A172 (cell line): ENCODE measurements around the gene TAGLN2. TPM values are rescaled to one million over a fixed set of nuclear protein-coding genes. Genes with fewer than 3 reads are reported as not detected.
A peak's percentile ranks its signal among the peaks of the same experiment; 100 is the strongest.

ENCODE experiments used
- DNase-seq: peaks from one replicate; pipeline ENCODE4 v3.0.0-alpha.2; 2015; ENCODE audit warnings: low spot score
- total RNA-seq: library from RNA; depleted of rRNA; stranded (reverse); fragments of >200 nt; shearing (Covaris generic); gene quantifications from 2 replicates; pipeline ENCODE4 v1.2.3, GENCODE V29; 2014

The TAGLN2 gene
- total RNA-seq, 1 experiment from 2014 or later = 734 TPM

- DNase-seq = peak; percentile 33
These were observed 10.5 kb upstream of the TAGLN2 start for GRCh38 chr1:159935719-159936272.

- no peak for DNase-seq
These were observed 10.0 kb upstream of the TAGLN2 start for GRCh38 chr1:159935305-159935704.

- DNase-seq = no peak
These were observed 9.1 kb upstream of the TAGLN2 start for GRCh38 chr1:159934136-159935039.

GRCh38 chr1:159933347-159933746 lies 8.0 kb upstream of the TAGLN2 start:
- DNase-seq = no peak

GRCh38 chr1:159932296-159933285 lies 7.3 kb upstream of the TAGLN2 start:
- DNase-seq = peak; percentile 77

- no peak for DNase-seq
These were observed 6.5 kb upstream of the TAGLN2 start for GRCh38 chr1:159931795-159932173.

- DNase-seq = no peak
These were observed 5.9 kb upstream of the TAGLN2 start for GRCh38 chr1:159931101-159931794.

GRCh38 chr1:159930634-159931033 lies 5.3 kb upstream of the TAGLN2 start:
- DNase-seq = no peak

- no peak for DNase-seq
These were observed 4.9 kb upstream of the TAGLN2 start for GRCh38 chr1:159930216-159930615.

- DNase-seq = no peak
These were observed 4.1 kb upstream of the TAGLN2 start for GRCh38 chr1:159929155-159930051.

- DNase-seq = no peak
These were observed 3.3 kb upstream of the TAGLN2 start for GRCh38 chr1:159928491-159929050.

- no peak for DNase-seq
These were observed 2.6 kb upstream of the TAGLN2 start for GRCh38 chr1:159927849-159928431.

- no peak for DNase-seq
These were observed 2.0 kb upstream of the TAGLN2 start for GRCh38 chr1:159927211-159927848.

GRCh38 chr1:159925719-159926078 lies 392 bp upstream of the TAGLN2 start:
- no peak for DNase-seq

- DNase-seq = peak; percentile 94
These were observed 1.1 kb downstream of the TAGLN2 start for GRCh38 chr1:159924025-159924790.

- DNase-seq = peak; percentile 98
These were observed 1.9 kb downstream of the TAGLN2 start for GRCh38 chr1:159923203-159924024.

- DNase-seq = peak; percentile 78
These were observed 2.6 kb downstream of the TAGLN2 start for GRCh38 chr1:159922511-159923202.
